ENCODE results near the gene TUBA3D. TPM values are rescaled to one million over a fixed set of nuclear protein-coding genes. Genes with fewer than 3 reads are reported as not detected.
"Not testable (repeated sequence)": the region's sequence is repeated elsewhere in the genome, so short reads cannot be mapped to it uniquely, and the experiment has no call there.

TUBA3D gene
- total RNA-seq, 1 donor from 2014 or later = not detected

GRCh38 chr2:131516011-131516410 is 40.1 kb downstream of the TUBA3D start:
- no peak overlapping the region for H3K4me3 ChIP-seq
- no peak overlapping the region for H3K4me3 Mint-ChIP-seq
- no peak overlapping the region for H3K9ac ChIP-seq
- TF ChIP-seq EZH2phosphoT487 (IDR thresholded peaks at IDR 0.05) = no peak
- TF ChIP-seq, protein P1, sequence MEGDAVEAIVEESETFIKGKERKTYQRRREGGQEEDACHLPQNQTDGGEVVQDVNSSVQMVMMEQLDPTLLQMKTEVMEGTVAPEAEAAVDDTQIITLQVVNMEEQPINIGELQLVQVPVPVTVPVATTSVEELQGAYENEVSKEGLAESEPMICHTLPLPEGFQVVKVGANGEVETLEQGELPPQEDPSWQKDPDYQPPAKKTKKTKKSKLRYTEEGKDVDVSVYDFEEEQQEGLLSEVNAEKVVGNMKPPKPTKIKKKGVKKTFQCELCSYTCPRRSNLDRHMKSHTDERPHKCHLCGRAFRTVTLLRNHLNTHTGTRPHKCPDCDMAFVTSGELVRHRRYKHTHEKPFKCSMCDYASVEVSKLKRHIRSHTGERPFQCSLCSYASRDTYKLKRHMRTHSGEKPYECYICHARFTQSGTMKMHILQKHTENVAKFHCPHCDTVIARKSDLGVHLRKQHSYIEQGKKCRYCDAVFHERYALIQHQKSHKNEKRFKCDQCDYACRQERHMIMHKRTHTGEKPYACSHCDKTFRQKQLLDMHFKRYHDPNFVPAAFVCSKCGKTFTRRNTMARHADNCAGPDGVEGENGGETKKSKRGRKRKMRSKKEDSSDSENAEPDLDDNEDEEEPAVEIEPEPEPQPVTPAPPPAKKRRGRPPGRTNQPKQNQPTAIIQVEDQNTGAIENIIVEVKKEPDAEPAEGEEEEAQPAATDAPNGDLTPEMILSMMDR (IDR thresholded peaks at IDR 0.05) = no peak
- no peak for TF ChIP-seq EZH2 (IDR thresholded peaks at IDR 0.05)
- H3K27ac Mint-ChIP-seq = no peak overlapping the region
- H3K4me1 ChIP-seq = no peaks in the 10 kb centered on the region
- H3K27ac ChIP-seq = no peak overlapping the region
- peaks cover 5% of the 10 kb centered on the region for H3K4me1 Mint-ChIP-seq
- no peaks in the 10 kb centered on the region for H3K27me3 ChIP-seq
- H3K79me2 ChIP-seq (ENCODE audit: low read depth) = no peaks in the 10 kb centered on the region
- no peaks in the 10 kb centered on the region for H3F3A ChIP-seq (ENCODE audit: low read depth)
- no peaks in the 10 kb centered on the region for H3K9me3 Mint-ChIP-seq
- H3K4me2 ChIP-seq = no peak overlapping the region
- DNase-seq (ENCODE audit: low spot score) = no peak
- no peaks in the 10 kb centered on the region for H3K9me3 ChIP-seq (ENCODE audit: low read depth)
- no peak overlapping the region for H2AFZ ChIP-seq (replicated peaks)
- no peaks in the 10 kb centered on the region for H3K36me3 ChIP-seq
- H4K20me1 ChIP-seq (ENCODE audit: low read depth) = no peaks in the 10 kb centered on the region
- peaks cover 4% of the 10 kb centered on the region for H3K36me3 Mint-ChIP-seq
- peaks cover 2% of the 10 kb centered on the region for H3K27me3 Mint-ChIP-seq (ENCODE audit: insufficient read depth, low read depth)

DNA sequence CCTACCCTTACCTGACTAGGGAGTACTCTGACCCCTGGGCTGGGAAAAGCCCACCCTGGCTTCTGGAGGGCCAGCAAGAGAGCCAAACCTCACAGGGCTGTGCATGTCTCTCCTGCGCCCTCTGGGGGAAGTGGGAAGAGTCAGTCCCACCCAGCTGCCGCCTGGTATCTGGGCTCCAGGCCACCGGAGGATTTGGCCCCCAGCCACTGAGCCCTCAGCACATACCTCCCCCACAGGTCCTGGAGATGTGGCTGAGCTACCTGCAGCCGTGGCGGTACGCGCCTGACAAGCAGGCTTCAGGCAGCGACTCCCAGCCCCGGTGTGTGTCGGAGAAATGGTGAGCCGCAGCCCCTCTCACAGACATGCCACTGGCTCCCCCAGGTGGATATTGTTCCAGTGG is 40.7 kb downstream of the TUBA3D start:
- H3K4me1 ChIP-seq; H3K27me3 ChIP-seq; H3K4me1 Mint-ChIP-seq; H3K4me2 ChIP-seq; H3K27me3 Mint-ChIP-seq (ENCODE audit: insufficient read depth, low read depth); H4K20me1 ChIP-seq (ENCODE audit: low read depth); H3K79me2 ChIP-seq (ENCODE audit: low read depth); H3K9ac ChIP-seq; H3F3A ChIP-seq (ENCODE audit: low read depth); H3K4me3 Mint-ChIP-seq; H3K9me3 Mint-ChIP-seq; H3K36me3 ChIP-seq; H3K27ac Mint-ChIP-seq; H3K9me3 ChIP-seq (ENCODE audit: low read depth); H3K36me3 Mint-ChIP-seq; H3K4me3 ChIP-seq; H3K27ac ChIP-seq; H2AFZ ChIP-seq (replicated peaks): not testable (repeated sequence)
- TF ChIP-seq, protein P1 (IDR thresholded peaks at IDR 0.05) = peak; percentile 37
- DNase-seq (ENCODE audit: low spot score) = peak; percentile 34

- Mint-ChIP-seq H3K27me3 (ENCODE audit: insufficient read depth, low read depth) (peaks cover 2% of the 10 kb centered on the region), H3K4me3 (no peak overlapping the region), H3K27ac (no peak overlapping the region), H3K9me3 (no peaks in the 10 kb centered on the region), H3K4me1 (peaks cover 2% of the 10 kb centered on the region), H3K36me3 (peaks cover 6% of the 10 kb centered on the region)
- H3K9ac ChIP-seq = no peak overlapping the region
- no peak overlapping the region for H3K27ac ChIP-seq
- no peaks in the 10 kb centered on the region for H3K27me3 ChIP-seq
- H3K9me3 ChIP-seq (ENCODE audit: low read depth) = no peaks in the 10 kb centered on the region
- no peaks in the 10 kb centered on the region for H3F3A ChIP-seq (ENCODE audit: low read depth)
- no peaks in the 10 kb centered on the region for H4K20me1 ChIP-seq (ENCODE audit: low read depth)
- no peaks in the 10 kb centered on the region for H3K79me2 ChIP-seq (ENCODE audit: low read depth)
- no peak overlapping the region for H3K4me2 ChIP-seq
- TF ChIP-seq, protein P1 (IDR thresholded peaks at IDR 0.05) = no peak
- no peak for TF ChIP-seq EZH2phosphoT487 (IDR thresholded peaks at IDR 0.05)
- no peak for TF ChIP-seq EZH2 (IDR thresholded peaks at IDR 0.05)
- no peak for DNase-seq (ENCODE audit: low spot score)
- H2AFZ ChIP-seq (replicated peaks) = no peak overlapping the region
- no peaks in the 10 kb centered on the region for H3K4me1 ChIP-seq
- no peaks in the 10 kb centered on the region for H3K36me3 ChIP-seq
- H3K4me3 ChIP-seq = no peak overlapping the region
Observed at GRCh38 chr2:131517106-131517831, 41.4 kb downstream of the TUBA3D start.

DNA sequence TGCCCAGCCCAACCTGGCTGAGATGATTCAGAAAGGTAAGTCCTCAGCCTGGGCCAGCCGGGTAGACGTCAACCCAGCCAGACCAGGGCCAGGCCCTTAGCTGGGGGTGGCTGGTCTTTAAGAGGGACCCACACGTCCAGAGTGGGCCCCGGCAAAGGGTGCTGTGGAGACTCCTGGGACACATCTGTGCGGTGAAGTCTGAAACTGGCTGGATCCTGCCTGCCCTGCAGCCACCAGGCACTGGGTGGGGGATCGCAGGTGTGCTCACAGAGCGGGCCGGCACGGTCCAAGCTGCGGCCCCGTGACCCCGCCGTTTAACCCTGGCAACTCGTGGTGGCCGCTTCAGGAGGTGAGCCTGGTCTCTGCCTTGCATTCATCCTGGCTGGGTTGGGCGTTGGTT is 41.9 kb downstream of the TUBA3D start:
- H3K4me2 ChIP-seq; H3K79me2 ChIP-seq (ENCODE audit: low read depth); H3K27me3 ChIP-seq; H3K9me3 ChIP-seq (ENCODE audit: low read depth); H3K27me3 Mint-ChIP-seq (ENCODE audit: insufficient read depth, low read depth); H3F3A ChIP-seq (ENCODE audit: low read depth); H3K4me1 ChIP-seq; H3K27ac Mint-ChIP-seq; H3K4me3 Mint-ChIP-seq; H3K9ac ChIP-seq; H3K36me3 Mint-ChIP-seq; H4K20me1 ChIP-seq (ENCODE audit: low read depth); H2AFZ ChIP-seq (replicated peaks); H3K27ac ChIP-seq; H3K9me3 Mint-ChIP-seq; H3K4me3 ChIP-seq; H3K36me3 ChIP-seq; DNase-seq (ENCODE audit: low spot score); H3K4me1 Mint-ChIP-seq: not testable (repeated sequence)

GRCh38 chr2:131518531-131518930 is 42.6 kb downstream of the TUBA3D start:
- H3K79me2 ChIP-seq (ENCODE audit: low read depth); H3K4me3 ChIP-seq; H3K36me3 Mint-ChIP-seq; H3F3A ChIP-seq (ENCODE audit: low read depth); H3K27me3 Mint-ChIP-seq (ENCODE audit: insufficient read depth, low read depth); H3K27me3 ChIP-seq; H3K27ac ChIP-seq; H3K4me3 Mint-ChIP-seq; H3K4me1 Mint-ChIP-seq; H2AFZ ChIP-seq (replicated peaks); H3K36me3 ChIP-seq; H4K20me1 ChIP-seq (ENCODE audit: low read depth); H3K27ac Mint-ChIP-seq; H3K9ac ChIP-seq; H3K9me3 ChIP-seq (ENCODE audit: low read depth); H3K9me3 Mint-ChIP-seq; H3K4me1 ChIP-seq; DNase-seq (ENCODE audit: low spot score); H3K4me2 ChIP-seq: not testable (repeated sequence)
